Body of pancreas (tissue), 4 donors: ENCODE results near the gene CCDC85C. TPM values are rescaled to one million over a fixed set of nuclear protein-coding genes. Genes with fewer than 3 reads are reported as not detected.

Source experiments
- ATAC-seq: fragments of 150-250 bp; one replicate; pipeline ENCODE4 v1.9.1; 2016
- DNase-seq, 4 donors: peaks; one replicate each; pipeline ENCODE4 v3.0.0-alpha.2; 2019
- H3K27ac ChIP-seq, 4 donors: fragments of 200-600 bp; sonication (generic); 1 replicate in 3 of 4; 2 replicates in 1 of 4; pipeline versions ENCODE4 v1.5.1 to v1.6.1; 2016 to 2019; ENCODE audit warnings: mild to moderate bottlenecking in 1 of 4, mixed read lengths in 1 of 4, moderate library complexity in 1 of 4
- H3K27me3 ChIP-seq, 2 donors: fragments of 200-600 bp; sonication (generic); one replicate each; pipeline ENCODE4 v1.6.0; 2016; ENCODE audit warnings: mild to moderate bottlenecking in 1 of 2
- H3K36me3 ChIP-seq, 2 donors: fragments of 200-600 bp; sonication (generic); replicated peaks in 1 of 2; 2 replicates each; pipeline ENCODE4 v1.5.1; 2016; ENCODE audit warnings: low read depth in 2 of 2; ENCODE audit not compliant: insufficient read depth in 1 of 2
- H3K4me1 ChIP-seq: fragments of 200-600 bp; sonication (generic); one replicate; pipeline ENCODE4 v1.6.0; 2016
- H3K4me3 ChIP-seq, 2 donors: fragments of 200-600 bp; sonication (generic); 1 replicate in 1 of 2; 2 replicates in 1 of 2; pipeline ENCODE4 v1.5.1; 2016 to 2019
- H3K9me3 ChIP-seq, 3 donors: fragments of 200-600 bp; sonication (generic); 1 replicate in 2 of 3; 2 replicates in 1 of 3; pipeline ENCODE4 v1.5.1; 2016
- POLR2A ChIP-seq, 3 donors: fragments of 450-650 bp; IDR thresholded peaks; one replicate each; pipeline ENCODE4 v1.6.1; 2016; ENCODE audit warnings: antibody characterized with exemption in 3 of 3, mild to moderate bottlenecking in 2 of 3
- WGBS, 2 donors: methylation state at CpG; one replicate each; pipeline ENCODE4 v1.1.5; 2017; 5-methylcytosine and 5-hydroxymethylcytosine counted together
- intact Hi-C: fragments of 100-400 bp; cut with DNase I; formaldehyde crosslinking; loops from one replicate; pipeline ENCODE4 v1.15.1; 2023
- total RNA-seq, 2 donors: library from RNA; depleted of rRNA; stranded (reverse); fragments of >200 nt; gene quantifications; one replicate each; pipeline ENCODE4 v1.1.0, GENCODE V29; 2016
- TF ChIP-seq, protein P1 (sequence below), 7 experiments: fragments of 450-650 bp in 4 of 7; fragments of 200-600 bp in 3 of 7; sonication (generic) in 3 of 7; IDR thresholded peaks; one replicate each; pipeline ENCODE4 v1.5.1; 2016 to 2019; ENCODE audit warnings: antibody characterized with exemption in 7 of 7

CCDC85C gene
- total RNA-seq, 2 donors from 2014 or later = 8.9 to 10.1 TPM

DNA sequence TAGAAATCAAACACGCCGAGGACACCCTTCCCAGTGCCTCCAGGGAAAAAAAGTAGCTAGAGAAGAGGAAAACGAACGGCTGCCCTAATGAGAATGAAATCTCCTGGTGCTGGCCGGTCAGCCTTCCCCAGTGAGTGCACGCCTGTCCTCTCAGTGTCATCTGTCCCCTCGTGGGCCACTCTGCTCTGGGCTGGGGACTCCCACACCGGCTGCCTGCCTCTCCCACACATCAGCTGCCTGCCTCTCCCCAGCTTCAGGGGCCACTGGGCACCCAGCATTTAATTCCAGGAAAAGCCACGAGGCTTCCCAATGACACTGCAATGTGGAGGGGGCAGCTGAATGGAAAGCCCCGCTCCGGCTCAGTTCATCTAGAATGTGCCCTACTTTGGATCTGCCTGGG is 59.0 kb downstream of the CCDC85C start:
- ATAC-seq = no peak
- intact Hi-C loops = no loop called here

DNA sequence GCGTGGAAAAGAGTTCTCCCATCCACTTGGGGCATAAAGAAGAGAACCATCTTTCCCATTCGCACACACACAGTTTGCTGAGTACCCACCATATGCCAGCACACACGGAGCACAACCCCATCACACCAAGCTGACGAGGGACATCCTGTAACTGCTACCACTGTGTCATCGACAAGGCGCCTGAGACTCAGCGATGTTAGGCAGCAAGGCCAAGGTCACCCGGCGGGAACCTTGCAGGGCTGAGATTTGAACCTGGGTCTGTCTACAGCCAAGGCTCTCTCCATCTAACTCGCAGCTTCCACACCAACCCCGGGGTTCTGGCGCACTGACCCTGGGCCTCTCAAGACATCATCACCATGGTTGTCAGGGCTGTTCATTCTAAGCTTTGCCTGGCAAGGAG is 60.0 kb downstream of the CCDC85C start:
- Histone ChIP-seq H3K4me3 (no peak overlapping the region), H3K27me3 (no peaks in the 10 kb centered on the region), H3K36me3 (no peaks in the 10 kb centered on the region), H3K27ac (no peak overlapping the region), H3K9me3 (no peaks in the 10 kb centered on the region), H3K4me1 (peaks cover 26% of the 10 kb centered on the region)
- intact Hi-C loops = no loop called here
- ATAC-seq (no peak), DNase-seq (no peak)
- WGBS, 2 donors = 84 to 85% methylated on average over 5 to 12 of the region's 12 CpGs
- TF ChIP-seq, protein P1, sequence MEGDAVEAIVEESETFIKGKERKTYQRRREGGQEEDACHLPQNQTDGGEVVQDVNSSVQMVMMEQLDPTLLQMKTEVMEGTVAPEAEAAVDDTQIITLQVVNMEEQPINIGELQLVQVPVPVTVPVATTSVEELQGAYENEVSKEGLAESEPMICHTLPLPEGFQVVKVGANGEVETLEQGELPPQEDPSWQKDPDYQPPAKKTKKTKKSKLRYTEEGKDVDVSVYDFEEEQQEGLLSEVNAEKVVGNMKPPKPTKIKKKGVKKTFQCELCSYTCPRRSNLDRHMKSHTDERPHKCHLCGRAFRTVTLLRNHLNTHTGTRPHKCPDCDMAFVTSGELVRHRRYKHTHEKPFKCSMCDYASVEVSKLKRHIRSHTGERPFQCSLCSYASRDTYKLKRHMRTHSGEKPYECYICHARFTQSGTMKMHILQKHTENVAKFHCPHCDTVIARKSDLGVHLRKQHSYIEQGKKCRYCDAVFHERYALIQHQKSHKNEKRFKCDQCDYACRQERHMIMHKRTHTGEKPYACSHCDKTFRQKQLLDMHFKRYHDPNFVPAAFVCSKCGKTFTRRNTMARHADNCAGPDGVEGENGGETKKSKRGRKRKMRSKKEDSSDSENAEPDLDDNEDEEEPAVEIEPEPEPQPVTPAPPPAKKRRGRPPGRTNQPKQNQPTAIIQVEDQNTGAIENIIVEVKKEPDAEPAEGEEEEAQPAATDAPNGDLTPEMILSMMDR (IDR thresholded peaks at IDR 0.05) = no peak
- TF ChIP-seq POLR2A (IDR thresholded peaks at IDR 0.05) = no peak

More for the DNA sequence above, 59.0 kb downstream of the CCDC85C start:
- 75 to 77% methylated on average over 10 to 11 of the region's 11 CpGs for WGBS, 2 donors
- Histone ChIP-seq H3K27me3 (no peaks in the 10 kb centered on the region), H3K4me3 (no peak overlapping the region), H3K9me3 (no peaks in the 10 kb centered on the region), H3K27ac (no peak overlapping the region), H3K4me1 (peaks cover 25% of the 10 kb centered on the region), H3K36me3 (no peaks in the 10 kb centered on the region)
- TF ChIP-seq POLR2A (IDR thresholded peaks at IDR 0.05) = no peak
- TF ChIP-seq, protein P1 (IDR thresholded peaks at IDR 0.05) = no peak
- DNase-seq = no peak

DNA sequence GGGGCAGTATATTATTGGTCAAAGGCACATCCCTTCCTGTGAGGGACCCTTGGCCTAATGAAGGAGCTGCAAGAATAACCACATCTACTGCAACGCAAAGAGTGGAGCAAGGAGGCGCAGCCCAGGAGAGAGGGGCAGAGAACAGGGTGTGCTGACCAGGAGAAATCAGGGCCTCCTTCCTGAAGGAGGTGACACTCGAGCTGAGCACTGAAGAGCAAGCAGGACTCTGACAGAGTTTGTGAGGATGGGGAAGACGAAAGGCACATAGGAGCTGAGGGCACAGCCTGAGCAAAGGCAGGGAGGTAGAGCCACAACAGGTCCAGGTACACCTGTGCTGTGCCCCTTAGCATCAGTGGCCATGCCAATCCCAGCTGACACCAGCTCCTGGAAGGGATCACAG is 60.6 kb downstream of the CCDC85C start:
- H3K4me3 ChIP-seq = no peak overlapping the region
- H3K36me3 ChIP-seq = no peaks in the 10 kb centered on the region
- intact Hi-C loops = no loop called here
- no peak overlapping the region for H3K27ac ChIP-seq
- TF ChIP-seq POLR2A (IDR thresholded peaks at IDR 0.05) = no peak
- TF ChIP-seq, protein P1 (IDR thresholded peaks at IDR 0.05) = no peak
- H3K27me3 ChIP-seq = no peaks in the 10 kb centered on the region
- no peaks in the 10 kb centered on the region for H3K9me3 ChIP-seq
- H3K4me1 ChIP-seq = peaks cover 32% of the 10 kb centered on the region
- 86 to 94% methylated on average over 4 of the region's 4 CpGs for WGBS, 2 donors
- DNase-seq (no peak), ATAC-seq (no peak)

DNA sequence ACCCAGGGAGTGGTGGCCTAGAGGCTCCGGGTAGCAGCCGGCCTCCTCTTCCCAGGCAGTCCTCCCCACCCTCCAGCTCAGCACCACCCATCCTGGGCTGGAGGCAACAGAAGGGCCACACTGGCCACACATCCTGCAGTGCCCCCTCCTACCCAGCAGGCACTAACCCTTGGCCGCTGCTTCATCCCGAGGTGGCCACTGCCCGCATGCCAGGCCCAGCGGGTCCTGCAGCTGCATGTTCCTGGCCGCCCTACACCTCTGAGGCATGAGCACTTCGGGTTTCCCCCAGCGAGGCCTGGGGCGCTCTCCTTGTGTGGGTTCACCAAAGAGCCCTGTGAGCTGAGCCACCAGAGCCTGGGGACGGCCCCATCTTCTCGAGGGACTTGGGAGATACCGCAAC is 61.4 kb downstream of the CCDC85C start:
- no peaks in the 10 kb centered on the region for H3K36me3 ChIP-seq
- WGBS, 2 donors = 90 to 95% methylated on average over 9 to 11 of the region's 13 CpGs
- no peak for ATAC-seq
- H3K4me1 ChIP-seq = peaks cover 40% of the 10 kb centered on the region
- no peak for DNase-seq
- H3K9me3 ChIP-seq = no peaks in the 10 kb centered on the region
- H3K27me3 ChIP-seq = no peaks in the 10 kb centered on the region
- no peak overlapping the region for H3K27ac ChIP-seq
- H3K4me3 ChIP-seq = no peak overlapping the region
- TF ChIP-seq, protein P1 (IDR thresholded peaks at IDR 0.05) = no peak
- TF ChIP-seq POLR2A (IDR thresholded peaks at IDR 0.05) = no peak
- intact Hi-C loops = no loop called here

DNA sequence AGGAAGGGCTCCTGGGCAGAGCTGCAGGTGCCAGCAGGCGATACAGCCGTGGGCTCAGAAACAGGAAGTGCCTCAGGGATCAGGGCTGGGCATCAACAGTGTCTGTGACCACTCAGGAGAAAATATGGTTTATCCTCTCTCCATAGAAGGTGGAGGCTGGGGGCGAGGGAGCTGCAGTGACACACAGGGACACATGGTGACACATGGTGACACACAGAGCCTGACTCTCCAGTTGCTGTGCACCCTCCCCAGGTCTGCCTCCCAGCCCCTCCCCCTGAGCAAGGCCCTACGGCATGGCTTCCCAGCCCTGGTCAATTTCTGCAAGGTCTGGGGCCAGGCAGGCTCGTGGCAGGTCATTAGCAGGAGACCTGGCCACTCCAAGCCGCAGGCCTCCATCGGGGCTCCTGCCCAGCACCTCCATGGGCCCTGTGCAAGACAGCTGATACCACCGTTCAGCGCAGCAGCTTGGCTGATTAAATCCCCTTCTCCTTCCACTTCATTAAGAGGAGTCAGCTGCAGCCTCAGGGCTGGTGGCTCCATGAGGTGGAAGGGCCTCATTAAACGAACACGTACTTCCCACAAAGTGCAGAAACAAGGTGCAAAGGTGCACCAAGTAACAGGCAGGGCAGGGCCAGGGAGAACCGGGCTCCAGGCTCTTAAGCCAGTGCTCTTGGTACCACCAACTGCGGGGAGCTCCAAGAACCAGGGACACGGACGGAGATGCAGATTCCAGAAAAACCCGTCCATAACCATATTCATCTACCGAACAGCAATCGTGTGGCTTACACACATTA is 62.1 kb downstream of the CCDC85C start:
- 73 to 74% methylated on average over 11 to 18 of the region's 18 CpGs for WGBS, 2 donors
- Histone ChIP-seq H3K27ac (peak overlapping the region in 1 of 4 donors; percentile 13), H3K4me1 (peaks cover 46% of the 10 kb centered on the region), H3K27me3 (no peaks in the 10 kb centered on the region), H3K4me3 (no peak overlapping the region), H3K36me3 (no peaks in the 10 kb centered on the region), H3K9me3 (no peaks in the 10 kb centered on the region)
- no peak for DNase-seq
- TF ChIP-seq, protein P1 (IDR thresholded peaks at IDR 0.05) = no peak
- no peak for TF ChIP-seq POLR2A (IDR thresholded peaks at IDR 0.05)
- intact Hi-C loops = no loop called here
- ATAC-seq = peak; percentile 30
